ENCODE data around the gene TMEM154. TPM values are rescaled to one million over a fixed set of nuclear protein-coding genes. Genes with fewer than 3 reads are reported as not detected.

TMEM154 gene
- total RNA-seq, 1 donor = 10.6 TPM

DNA sequence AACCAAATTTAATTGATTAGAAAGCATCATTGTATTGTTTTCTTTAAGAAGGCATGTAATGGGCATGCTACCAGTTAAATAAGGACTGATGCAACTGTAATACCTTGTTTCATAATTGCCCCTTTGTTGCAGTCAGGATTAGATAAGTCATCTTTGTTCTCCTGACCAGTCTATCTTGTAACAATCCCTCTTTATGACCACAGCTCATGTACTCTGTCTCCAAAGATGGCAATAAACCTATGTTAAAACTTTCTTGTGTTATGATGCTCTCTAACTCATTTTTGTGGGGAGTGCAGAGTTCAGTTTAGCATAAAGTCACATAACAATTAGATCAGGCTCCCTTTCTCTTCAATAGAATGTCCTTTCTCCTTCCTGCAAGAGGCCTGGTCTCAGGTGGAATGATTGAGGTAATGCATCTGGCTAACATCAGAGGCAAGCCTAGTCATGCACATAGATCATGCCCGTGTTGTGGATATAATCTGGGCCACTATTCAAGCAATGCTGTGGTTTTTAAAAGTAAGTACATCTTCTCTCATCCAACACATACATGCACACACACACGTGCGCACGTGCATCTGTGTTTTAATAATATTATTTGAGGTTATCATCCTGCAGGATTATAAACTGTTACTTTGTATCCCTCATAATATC, 45.6 kb downstream of the TMEM154 start:
- Histone ChIP-seq H3K4me3 (ENCODE audit: low read length) (no peak overlapping the region), H3K9me3 (ENCODE audit: low read depth, low read length) (no peaks in the 10 kb centered on the region), H3K4me1 (ENCODE audit: insufficient read depth, low read length) (peaks cover 50% of the 10 kb centered on the region), H3K27me3 (ENCODE audit: insufficient read depth, low read length) (no peaks in the 10 kb centered on the region)

DNA sequence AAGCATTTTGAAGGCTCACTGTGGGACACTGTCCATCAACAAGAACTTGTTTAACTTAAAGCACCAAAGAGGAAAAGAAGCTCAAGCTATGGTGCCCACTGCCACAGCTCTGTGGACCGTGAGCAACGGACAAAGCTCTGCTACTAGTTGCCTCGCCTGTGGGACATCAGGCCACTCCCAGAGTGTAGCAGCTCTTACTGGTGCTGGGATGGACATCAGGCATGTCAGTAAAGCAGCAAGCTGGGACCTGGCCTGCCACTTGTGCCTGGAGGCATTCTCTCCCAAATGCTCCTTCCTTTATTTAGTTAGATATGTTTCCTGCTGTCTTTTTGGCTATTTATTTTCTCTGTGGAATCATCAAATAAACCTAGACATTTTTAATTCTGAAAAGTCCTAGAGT, 46.7 kb downstream of the TMEM154 start:
- Histone ChIP-seq H3K27me3 (ENCODE audit: insufficient read depth, low read length) (no peaks in the 10 kb centered on the region), H3K4me3 (ENCODE audit: low read length) (no peak overlapping the region), H3K9me3 (ENCODE audit: low read depth, low read length) (no peaks in the 10 kb centered on the region), H3K4me1 (ENCODE audit: insufficient read depth, low read length) (peaks cover 40% of the 10 kb centered on the region)

DNA sequence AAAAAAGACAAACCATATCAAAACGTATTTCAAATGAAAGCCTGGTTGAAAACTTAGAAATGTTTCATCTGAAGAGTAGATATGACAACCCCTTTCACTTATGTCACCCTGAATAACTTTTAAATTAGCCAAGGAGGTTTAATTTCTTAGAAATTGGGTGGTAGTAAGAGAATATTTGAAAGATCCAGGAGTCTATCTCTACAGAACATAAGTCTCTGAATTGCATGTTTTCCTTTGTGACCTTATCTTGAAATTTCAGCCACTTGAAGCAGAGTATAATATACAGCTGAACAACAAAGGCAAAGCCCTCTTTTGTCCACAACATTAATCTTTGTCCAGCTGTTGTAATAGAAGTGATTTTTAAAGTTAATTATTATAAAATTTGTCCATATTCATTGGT, 49.5 kb downstream of the TMEM154 start:
- Histone ChIP-seq H3K4me3 (ENCODE audit: low read length) (no peak overlapping the region), H3K4me1 (ENCODE audit: insufficient read depth, low read length) (peaks cover 19% of the 10 kb centered on the region), H3K9me3 (ENCODE audit: low read depth, low read length) (no peaks in the 10 kb centered on the region), H3K27me3 (ENCODE audit: insufficient read depth, low read length) (no peaks in the 10 kb centered on the region)

DNA sequence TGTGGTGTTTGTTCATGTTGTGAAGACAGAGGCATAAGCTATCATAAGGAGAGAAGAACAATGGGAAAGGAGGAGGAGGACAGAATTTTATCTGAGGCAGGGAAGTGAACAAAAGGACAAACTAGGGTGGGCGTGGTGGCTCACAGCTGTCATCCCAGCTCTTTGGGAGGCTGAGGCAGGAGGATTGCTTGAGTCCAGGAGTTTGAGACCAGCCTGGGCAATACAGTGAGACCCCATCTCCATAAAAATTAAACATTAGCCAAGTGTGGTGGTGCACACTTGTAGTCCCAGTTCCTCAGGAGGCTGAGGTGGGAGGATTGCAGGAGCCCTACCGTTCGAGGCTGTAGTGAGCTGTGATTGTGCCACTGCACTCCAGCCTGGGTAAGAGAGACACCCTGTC, 49.9 kb downstream of the TMEM154 start:
- Histone ChIP-seq H3K27me3 (ENCODE audit: insufficient read depth, low read length) (no peaks in the 10 kb centered on the region), H3K9me3 (ENCODE audit: low read depth, low read length) (no peaks in the 10 kb centered on the region), H3K4me1 (ENCODE audit: insufficient read depth, low read length) (peaks cover 15% of the 10 kb centered on the region)

DNA sequence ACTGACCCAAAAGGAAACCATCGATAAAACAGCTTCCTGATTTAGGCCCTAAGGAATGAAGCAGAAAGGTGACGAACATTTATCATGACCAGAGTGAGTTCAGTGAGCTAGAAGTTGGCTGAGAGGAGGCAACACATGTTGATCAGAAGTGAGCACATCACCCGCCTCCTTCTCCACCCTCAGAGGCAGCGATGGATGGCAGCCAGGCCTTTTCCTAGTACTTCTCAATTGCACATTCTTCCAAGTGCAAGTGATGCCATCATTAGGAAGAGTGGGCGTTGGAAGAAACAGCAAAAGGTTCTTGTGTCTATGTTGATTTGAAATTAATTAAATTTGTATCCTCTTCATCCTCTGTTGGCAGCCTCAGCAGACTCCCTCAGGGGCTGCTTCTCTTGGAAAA, 51.7 kb downstream of the TMEM154 start:
- Histone ChIP-seq H3K9me3 (ENCODE audit: low read depth, low read length) (no peaks in the 10 kb centered on the region), H3K4me1 (ENCODE audit: insufficient read depth, low read length) (no peaks in the 10 kb centered on the region), H3K4me3 (ENCODE audit: low read length) (no peak overlapping the region), H3K27me3 (ENCODE audit: insufficient read depth, low read length) (no peaks in the 10 kb centered on the region)

More for the DNA sequence above, 49.9 kb downstream of the TMEM154 start:
- no peak overlapping the region for H3K4me3 ChIP-seq (ENCODE audit: low read length)

DNA sequence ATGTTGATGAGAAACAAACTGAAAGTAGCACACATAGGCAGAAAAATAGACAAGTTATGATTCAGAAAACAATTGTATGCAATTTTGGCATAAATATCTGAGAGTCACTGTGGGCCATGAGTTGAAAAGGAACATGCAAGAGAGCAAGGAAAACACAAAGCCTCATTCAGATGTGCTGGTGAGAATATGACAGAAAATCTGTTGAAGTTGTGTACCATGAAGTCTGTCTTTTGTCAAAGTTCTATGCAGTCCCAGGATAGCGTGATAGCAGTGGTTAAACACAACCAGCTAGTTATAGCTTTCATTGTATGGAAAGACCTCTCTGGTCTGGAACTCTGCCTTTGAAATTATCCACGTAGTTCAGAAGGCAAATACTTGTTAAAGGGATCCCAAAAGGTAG, 53.0 kb downstream of the TMEM154 start:
- Histone ChIP-seq H3K27me3 (ENCODE audit: insufficient read depth, low read length) (no peaks in the 10 kb centered on the region), H3K4me3 (ENCODE audit: low read length) (no peak overlapping the region), H3K9me3 (ENCODE audit: low read depth, low read length) (no peaks in the 10 kb centered on the region), H3K4me1 (ENCODE audit: insufficient read depth, low read length) (no peaks in the 10 kb centered on the region)

DNA sequence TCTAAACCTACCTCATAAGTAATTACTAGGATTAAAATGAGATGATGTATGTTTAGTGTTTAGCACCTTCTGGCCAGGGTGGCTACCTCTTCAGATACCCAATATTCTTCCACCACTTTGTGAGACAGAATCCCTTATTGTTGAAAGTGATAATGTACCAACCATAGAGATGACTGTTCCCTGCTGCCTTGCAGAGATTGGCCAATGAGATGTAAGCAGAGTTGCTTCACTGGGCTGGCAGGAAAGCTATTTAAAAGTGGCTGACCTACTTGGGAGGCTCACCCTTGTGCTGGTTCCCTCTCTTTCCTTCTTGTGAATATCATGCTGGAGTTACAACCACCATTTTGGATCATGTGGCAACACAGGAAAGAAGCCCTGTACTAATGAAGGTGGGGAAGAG, 58.9 kb downstream of the TMEM154 start:
- no peak overlapping the region for H3K4me3 ChIP-seq (ENCODE audit: low read length)
- no peaks in the 10 kb centered on the region for H3K4me1 ChIP-seq (ENCODE audit: insufficient read depth, low read length)
- H3K9me3 ChIP-seq (ENCODE audit: low read depth, low read length) = no peaks in the 10 kb centered on the region
- no peaks in the 10 kb centered on the region for H3K27me3 ChIP-seq (ENCODE audit: insufficient read depth, low read length)

DNA sequence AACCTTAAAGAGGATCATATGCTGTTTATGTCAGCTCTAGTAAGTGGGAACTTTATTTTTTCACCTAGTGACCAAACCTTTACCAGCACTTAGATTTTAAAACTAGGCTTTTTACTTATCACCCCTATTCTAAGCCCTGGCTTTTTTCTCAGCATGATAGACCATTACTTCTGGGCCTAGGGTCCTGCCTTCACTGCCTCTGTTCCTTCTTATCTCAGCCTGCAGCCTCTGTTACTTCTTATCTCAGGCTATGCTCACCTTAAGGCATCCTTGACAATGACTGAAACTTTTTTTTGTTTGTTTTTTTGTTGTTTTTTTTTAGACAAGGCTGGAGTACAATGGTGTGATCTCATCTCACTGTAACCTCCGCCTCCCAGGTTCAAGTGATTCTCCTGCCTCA, 59.6 kb downstream of the TMEM154 start:
- H3K4me1 ChIP-seq (ENCODE audit: insufficient read depth, low read length) = no peaks in the 10 kb centered on the region
- no peak overlapping the region for H3K4me3 ChIP-seq (ENCODE audit: low read length)
- H3K27me3 ChIP-seq (ENCODE audit: insufficient read depth, low read length) = no peaks in the 10 kb centered on the region
- H3K9me3 ChIP-seq (ENCODE audit: low read depth, low read length) = no peaks in the 10 kb centered on the region

DNA sequence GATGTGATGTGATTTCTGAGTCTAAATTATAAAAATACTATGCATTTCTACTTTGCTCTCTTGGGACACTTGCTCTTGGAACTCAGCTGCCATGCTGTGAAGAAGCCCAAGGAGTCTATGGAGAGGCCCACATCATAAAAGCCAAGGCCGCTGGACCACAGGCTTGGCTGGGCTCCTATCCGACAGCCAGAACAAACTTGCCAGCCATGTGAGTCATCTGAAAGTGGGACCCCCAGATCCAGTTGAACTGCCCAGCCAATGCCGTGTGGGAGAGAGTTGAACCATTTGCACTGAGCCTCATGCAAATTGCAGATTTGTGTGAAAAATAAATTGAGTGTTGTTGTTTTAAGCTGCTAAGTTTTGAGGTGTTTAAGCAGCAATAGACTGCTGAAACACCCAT, 60.2 kb downstream of the TMEM154 start:
- no peaks in the 10 kb centered on the region for H3K27me3 ChIP-seq (ENCODE audit: insufficient read depth, low read length)
- no peak overlapping the region for H3K4me3 ChIP-seq (ENCODE audit: low read length)
- H3K9me3 ChIP-seq (ENCODE audit: low read depth, low read length) = no peaks in the 10 kb centered on the region
- H3K4me1 ChIP-seq (ENCODE audit: insufficient read depth, low read length) = no peaks in the 10 kb centered on the region

DNA sequence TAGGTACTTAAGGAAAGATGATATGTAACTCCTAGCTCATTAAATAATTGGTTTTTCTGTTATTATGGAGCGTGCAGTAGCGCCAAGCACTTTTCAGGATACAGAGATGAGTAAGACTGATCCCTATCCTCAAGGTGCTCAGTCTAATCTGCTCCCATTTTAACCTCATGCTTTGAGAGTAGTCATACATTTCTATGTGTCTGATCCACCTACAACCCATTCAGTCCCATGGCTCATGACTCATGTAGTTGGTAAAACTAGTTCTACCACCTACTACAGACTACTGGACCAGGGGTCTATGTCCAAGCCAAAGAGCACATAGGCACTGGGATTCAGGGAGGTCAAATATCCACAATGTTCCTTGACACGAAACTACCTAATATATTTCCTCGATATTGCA, 60.8 kb downstream of the TMEM154 start:
- Histone ChIP-seq H3K4me3 (ENCODE audit: low read length) (no peak overlapping the region), H3K4me1 (ENCODE audit: insufficient read depth, low read length) (no peaks in the 10 kb centered on the region), H3K9me3 (ENCODE audit: low read depth, low read length) (no peaks in the 10 kb centered on the region), H3K27me3 (ENCODE audit: insufficient read depth, low read length) (no peaks in the 10 kb centered on the region)

DNA sequence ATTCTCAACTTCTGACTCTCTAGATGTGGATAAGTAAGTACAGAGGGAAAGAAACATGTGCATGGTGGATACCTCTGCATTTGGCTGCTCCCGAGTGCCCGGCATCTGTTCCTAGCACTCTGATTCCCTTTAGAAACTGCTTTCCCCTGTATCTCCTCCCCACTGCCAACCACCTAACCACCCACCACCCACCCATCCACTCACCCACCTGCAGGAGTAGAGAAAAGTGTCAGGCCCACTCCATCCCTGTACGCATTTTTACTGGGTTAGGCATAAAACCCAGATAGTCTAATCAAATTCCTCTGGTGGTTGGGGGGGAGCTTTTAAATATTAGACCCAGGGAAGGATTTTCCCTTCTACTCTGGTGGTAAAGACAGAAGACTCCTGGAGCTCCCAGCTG, 63.0 kb downstream of the TMEM154 start:
- Histone ChIP-seq H3K9me3 (ENCODE audit: low read depth, low read length) (no peaks in the 10 kb centered on the region), H3K4me1 (ENCODE audit: insufficient read depth, low read length) (no peaks in the 10 kb centered on the region), H3K4me3 (ENCODE audit: low read length) (no peak overlapping the region), H3K27me3 (ENCODE audit: insufficient read depth, low read length) (no peaks in the 10 kb centered on the region)

DNA sequence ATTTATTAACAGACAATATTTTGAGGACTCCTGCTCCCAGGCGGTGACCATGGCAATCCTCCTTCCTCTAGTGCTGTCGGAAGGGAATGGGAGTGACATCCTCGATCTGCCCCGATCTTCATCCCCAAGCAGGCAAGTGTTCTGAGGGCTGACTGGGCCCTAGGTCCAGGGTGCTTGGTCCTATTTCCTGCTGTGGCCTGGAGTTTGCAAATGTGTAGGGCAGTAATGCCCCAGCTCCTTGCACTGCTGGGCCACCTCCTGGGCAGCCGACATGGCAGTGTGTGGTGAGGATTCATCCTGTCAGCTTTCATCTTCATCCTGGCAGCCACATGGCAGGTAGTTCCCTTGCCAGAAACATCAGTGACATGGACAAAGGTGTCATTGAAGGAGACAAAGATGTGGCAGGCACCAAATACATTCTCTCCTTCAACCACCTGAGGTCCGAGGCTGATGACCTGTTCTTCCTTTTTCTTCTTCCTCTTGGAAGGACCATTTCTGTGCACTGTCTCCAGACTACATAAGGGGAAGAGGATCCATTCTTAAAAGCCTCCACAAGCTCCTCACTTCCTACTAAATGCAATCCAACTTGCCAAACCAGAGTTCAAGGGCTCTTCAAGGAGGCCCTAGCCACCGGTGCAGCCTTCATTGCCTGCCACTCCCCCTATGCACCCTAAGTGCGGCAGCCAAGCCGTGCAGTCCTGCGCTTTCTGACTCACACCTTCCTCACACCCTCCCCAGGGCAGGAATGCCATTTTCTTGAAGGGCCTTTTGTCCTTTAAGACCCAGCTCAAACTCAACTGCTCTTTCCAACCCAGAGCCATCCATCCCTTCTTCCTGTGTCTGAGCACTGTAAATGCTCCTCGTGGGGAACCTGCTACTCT, 65.7 kb downstream of the TMEM154 start:
- H3K4me1 ChIP-seq (ENCODE audit: insufficient read depth, low read length) = no peaks in the 10 kb centered on the region
- no peaks in the 10 kb centered on the region for H3K27me3 ChIP-seq (ENCODE audit: insufficient read depth, low read length)
- no peaks in the 10 kb centered on the region for H3K9me3 ChIP-seq (ENCODE audit: low read depth, low read length)
- H3K4me3 ChIP-seq (ENCODE audit: low read length) = no peak overlapping the region

DNA sequence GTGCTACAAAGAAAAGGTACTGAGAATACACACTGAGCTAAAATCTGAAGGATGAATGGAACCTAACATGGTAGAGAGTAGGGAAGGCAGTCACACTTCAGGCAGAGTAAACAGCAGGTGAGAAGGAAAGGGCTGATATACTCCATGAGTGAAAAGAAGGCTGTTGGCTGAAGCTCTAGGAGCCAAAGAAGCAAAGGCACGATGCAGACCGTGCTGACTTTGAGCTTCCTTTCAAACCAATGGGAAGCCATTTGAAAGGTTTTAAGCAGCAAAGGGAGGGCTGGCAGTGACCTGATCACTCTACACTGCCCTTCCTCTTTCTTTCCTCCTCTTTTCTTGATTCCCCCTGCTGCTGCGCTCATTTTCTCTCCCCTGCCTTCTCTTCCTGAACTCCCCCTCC, 66.4 kb downstream of the TMEM154 start:
- Histone ChIP-seq H3K4me1 (ENCODE audit: insufficient read depth, low read length) (no peaks in the 10 kb centered on the region), H3K27me3 (ENCODE audit: insufficient read depth, low read length) (no peaks in the 10 kb centered on the region), H3K4me3 (ENCODE audit: low read length) (no peak overlapping the region), H3K9me3 (ENCODE audit: low read depth, low read length) (no peaks in the 10 kb centered on the region)

DNA sequence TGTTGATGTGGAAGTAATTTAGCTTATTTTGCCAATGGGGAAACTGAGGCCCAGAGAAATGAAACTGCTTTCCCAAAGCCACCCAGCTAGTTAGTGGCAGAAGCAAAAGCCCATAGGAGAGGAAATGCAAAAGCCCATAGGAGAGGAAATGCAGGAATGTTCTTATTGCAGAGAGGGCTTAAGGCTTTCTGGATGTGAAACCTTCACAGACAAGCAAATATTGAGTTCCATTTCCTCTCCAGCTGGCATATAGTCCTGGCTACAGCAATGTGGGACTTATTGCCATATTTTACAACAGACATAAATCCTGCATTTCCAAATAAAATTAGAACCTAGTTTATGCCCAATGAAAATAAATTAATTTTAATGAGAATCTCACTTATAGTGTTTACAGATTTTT, 69.7 kb downstream of the TMEM154 start:
- no peaks in the 10 kb centered on the region for H3K4me1 ChIP-seq (ENCODE audit: insufficient read depth, low read length)
- H3K27me3 ChIP-seq (ENCODE audit: insufficient read depth, low read length) = no peaks in the 10 kb centered on the region
- no peak overlapping the region for H3K4me3 ChIP-seq (ENCODE audit: low read length)
- no peaks in the 10 kb centered on the region for H3K9me3 ChIP-seq (ENCODE audit: low read depth, low read length)

DNA sequence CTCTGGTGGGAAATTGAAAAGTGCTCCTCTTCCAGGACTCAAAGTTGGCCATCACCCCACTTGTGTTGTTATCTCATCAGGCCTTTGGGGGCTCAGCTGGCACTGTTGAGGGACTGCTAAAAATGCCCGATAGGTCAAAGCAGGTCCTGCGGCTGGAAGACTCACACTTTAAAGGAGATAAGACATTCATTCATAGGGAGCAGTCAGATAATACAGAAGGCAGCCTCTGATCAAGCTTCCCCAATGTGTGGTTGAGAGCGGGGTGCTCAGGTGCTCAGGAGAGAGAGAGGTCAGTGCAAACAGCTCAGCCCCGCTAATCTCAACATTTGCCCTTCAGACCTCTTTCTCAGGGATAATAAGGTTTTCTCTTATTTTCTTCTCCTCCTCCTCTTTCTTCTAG, 70.3 kb downstream of the TMEM154 start:
- H3K4me3 ChIP-seq (ENCODE audit: low read length) = no peak overlapping the region
- H3K9me3 ChIP-seq (ENCODE audit: low read depth, low read length) = no peaks in the 10 kb centered on the region

DNA sequence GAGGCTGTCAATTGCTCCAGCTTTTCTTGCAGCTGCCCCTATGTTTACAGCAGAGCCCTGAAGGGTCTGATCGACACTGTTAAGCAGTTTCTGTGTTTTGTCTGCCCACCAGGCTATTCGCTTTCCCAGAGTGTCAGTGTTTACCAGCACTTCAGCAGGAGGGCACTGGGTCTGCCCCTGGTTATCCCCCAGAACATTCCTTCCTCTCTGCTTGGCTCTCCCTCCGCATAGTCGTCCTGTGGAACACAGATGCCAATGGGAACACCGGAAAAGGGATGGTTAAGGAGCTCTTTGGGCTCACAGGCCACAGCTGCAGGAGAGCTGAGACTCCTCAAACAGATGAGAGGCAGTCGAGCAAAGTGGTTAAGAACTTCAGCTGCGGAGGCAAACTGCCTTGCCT, 72.6 kb downstream of the TMEM154 start:
- no peaks in the 10 kb centered on the region for H3K27me3 ChIP-seq (ENCODE audit: insufficient read depth, low read length)
- H3K4me3 ChIP-seq (ENCODE audit: low read length) = no peak overlapping the region
- H3K4me1 ChIP-seq (ENCODE audit: insufficient read depth, low read length) = no peaks in the 10 kb centered on the region
- no peaks in the 10 kb centered on the region for H3K9me3 ChIP-seq (ENCODE audit: low read depth, low read length)

More for the DNA sequence above, 70.3 kb downstream of the TMEM154 start:
- Histone ChIP-seq H3K27me3 (ENCODE audit: insufficient read depth, low read length) (no peaks in the 10 kb centered on the region), H3K4me1 (ENCODE audit: insufficient read depth, low read length) (no peaks in the 10 kb centered on the region)

All from mononuclear cell (primary cell).